GM12874 (cell line): ENCODE measurements around the gene C5orf46.

ENCODE experiments used
- TF ChIP-seq, protein P1 (sequence below): IDR thresholded peaks from 2 replicates; pipeline ENCODE4 v1.5.1; 2011; ENCODE audit warnings: low read depth, mild to moderate bottlenecking, control low read depth, low read length, moderate library complexity; ENCODE audit not compliant: insufficient read depth

The C5orf46 gene

DNA sequence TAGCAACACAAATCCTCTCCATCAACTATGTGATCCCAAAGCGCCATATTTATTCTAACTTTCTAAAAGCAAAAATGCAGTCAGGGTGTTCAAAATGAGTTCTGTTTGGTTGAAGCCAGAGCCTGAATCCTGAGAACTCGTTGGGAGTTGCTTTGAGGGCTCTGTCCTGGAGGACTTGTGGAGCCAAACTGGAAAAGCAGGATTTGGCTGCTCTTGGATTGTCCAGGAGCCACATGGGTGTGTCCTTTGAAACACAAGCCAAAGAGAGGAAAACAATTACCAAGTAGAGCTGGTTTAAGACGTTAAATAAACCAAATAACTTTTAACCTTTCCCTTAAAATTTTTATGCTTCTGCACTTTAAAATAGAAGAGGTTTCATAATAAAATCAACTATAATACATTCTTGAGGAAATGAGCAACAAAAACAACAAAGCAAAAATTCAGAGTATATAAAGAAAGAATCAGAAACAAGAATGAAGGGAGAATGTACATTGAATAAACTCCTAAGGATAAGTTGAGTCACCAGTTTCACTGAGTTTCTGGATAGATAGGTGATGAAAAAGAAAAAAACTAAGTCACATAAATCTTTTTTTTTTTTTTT lies 13.5 kb downstream of the C5orf46 start:
- TF ChIP-seq, protein P1, sequence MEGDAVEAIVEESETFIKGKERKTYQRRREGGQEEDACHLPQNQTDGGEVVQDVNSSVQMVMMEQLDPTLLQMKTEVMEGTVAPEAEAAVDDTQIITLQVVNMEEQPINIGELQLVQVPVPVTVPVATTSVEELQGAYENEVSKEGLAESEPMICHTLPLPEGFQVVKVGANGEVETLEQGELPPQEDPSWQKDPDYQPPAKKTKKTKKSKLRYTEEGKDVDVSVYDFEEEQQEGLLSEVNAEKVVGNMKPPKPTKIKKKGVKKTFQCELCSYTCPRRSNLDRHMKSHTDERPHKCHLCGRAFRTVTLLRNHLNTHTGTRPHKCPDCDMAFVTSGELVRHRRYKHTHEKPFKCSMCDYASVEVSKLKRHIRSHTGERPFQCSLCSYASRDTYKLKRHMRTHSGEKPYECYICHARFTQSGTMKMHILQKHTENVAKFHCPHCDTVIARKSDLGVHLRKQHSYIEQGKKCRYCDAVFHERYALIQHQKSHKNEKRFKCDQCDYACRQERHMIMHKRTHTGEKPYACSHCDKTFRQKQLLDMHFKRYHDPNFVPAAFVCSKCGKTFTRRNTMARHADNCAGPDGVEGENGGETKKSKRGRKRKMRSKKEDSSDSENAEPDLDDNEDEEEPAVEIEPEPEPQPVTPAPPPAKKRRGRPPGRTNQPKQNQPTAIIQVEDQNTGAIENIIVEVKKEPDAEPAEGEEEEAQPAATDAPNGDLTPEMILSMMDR: no peak

DNA sequence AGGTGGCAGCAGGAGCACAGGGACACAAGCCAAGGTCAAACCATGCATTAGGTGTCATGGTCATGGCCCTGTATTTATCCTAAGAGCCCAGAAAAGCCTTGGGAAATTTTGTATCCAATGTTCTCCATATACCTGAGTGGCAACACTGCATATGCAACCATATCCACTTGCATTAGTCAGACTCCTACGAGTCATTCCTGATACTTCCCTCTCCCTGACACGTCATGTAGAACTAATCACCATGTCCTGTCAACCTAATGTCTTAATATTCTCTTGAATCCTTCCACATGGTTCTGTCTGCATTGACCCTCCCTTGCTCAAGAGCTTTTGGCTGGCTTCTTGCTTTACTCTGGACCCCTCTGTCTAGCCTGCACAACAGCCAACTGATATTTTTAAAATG lies 18.4 kb downstream of the C5orf46 start:
- TF ChIP-seq, protein P1: no peak

DNA sequence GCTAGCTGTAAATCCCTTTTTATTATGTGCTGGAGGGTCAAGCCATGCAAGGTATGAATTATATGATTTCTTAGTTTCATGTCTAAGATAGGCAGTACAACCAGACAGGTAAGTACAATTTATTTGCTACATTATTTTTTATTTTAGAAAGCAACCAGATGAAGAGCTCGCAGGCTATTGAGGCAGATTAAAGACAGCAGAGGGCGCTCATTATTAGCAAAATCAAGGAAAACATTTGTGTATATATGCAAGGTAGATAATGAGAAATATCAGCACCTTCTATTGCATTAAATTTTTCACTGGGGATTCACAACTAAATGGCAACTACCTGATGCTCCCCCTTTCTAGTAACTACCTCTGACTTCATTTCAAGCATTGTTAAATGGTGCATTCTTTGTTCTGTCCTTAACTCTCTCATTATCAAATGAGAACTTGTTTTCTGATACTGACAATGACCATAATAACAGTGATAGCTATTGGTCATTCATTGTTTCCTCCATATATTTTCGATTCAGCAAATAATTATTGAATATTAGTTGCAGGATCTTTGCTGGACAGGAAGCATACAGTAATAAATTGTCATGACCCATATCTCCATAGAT lies 19.2 kb downstream of the C5orf46 start:
- TF ChIP-seq, protein P1: no peak

DNA sequence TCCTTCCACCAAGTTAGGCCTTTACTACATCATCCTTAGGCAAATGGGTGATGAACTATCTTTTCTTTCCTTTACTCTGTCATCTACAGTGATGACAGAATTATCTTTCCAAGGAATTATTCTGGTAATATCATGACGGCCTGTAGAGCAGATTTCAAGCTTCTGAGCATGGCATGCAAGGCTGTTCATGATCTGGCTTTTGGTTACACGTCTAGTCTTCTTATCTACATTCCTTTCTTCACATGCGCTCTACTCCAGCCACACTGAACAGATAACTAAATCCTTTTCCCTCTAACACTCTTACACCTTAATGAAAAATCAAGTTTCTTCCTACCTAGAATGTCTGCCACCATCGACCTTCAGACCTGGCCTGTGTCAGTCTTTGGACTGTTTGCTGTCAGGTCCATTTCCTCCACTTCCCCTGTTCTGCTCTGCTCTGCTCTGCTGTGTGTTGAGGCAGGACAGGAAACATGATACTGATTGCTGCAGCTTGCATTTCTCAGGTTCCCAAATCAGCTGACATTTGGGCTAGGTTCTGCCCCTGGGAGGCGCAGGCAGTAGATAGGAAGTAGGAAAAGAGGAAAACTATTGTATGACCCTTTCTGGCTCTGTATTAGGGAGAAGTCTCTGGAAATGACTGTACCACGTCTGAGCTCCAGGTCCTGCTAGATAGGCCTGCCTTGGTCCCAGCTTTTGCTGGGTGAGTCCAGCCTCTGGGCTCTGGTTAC lies 23.6 kb downstream of the C5orf46 start:
- TF ChIP-seq, protein P1: no peak

DNA sequence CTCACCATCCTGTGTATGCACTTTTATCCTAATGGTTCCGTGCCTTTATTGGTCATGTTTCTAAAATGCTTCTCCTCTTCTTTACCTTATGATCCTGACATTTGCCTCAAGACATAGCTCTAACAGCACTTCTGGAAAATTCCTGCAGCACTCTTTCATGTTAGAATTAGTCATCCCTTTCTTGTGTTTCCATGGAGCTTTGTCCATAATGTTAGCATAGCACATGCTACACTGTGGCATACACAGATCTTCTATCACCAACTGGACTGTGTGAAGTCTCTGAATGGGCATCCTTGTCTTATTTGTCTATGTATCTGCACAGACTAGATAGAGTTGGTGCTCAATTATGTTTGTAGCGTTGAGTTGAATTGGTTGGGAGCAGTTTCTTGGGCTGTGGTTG lies 25.9 kb downstream of the C5orf46 start:
- TF ChIP-seq, protein P1: no peak

DNA sequence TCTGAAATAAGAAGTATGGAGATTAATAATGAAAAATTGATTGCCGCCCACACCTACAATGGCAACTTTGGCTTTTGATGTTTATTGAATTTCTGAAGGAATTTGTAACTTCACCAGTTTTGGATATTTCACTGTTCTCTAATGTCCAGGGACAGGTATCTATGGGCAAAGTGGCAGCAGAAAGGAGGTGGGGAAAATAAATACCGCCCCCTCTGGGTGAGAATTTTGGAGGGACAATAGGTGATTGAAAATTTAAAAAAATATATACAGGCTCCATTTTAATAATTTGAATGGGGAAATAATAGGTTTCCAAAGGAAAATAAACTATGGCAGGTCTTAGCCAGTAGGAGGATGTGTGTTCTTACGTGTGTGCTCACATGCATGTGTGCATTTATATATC lies 26.6 kb downstream of the C5orf46 start:
- TF ChIP-seq, protein P1: no peak

DNA sequence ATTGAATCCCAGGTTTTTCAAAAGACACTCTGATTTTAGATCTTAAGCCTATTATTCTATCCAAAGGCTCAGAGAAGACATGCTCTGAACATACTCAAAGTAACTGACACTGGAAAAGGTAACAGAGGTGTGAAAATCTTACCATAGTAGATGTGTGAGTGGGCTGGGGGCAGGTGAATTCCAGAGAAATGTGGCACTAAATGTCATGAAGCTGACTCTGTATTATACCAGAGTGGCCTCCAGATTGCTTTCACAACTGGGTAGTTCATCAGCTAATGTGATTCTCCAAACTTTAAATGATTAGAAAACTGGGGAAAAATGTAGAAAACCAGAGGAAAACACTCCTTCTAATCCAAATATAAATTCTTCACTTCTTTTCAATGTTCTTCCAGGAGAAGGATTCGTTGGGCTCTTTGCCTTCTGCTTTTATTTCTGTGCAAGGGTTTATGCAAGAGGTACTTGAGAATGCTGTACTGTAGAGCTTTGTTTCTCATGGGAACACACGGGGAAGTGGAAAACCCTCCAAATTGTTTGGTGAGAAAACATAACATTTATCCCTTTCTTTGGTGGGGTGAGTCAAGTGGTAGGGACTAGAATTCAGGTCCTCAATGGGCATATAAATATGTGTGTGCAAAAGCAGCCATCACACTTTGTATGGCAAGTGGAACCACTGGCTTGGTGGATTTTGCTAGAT lies 28.1 kb downstream of the C5orf46 start, which contains the start of gene SCGB3A2:
Gene SCGB3A2 (plus strand): TSS at position 646 of the 694 bp plus-strand sequence. CDS start 93 bp downstream, outside the sequence.
- TF ChIP-seq, protein P1: no peak
